IMR-90 (cell line): ENCODE measurements around the gene GNB1L.

Experiments
- BHLHE40 ChIP-seq: fragments of 150-350 bp; IDR thresholded peaks from 2 replicates; pipeline ENCODE4 v1.6.1; 2016; ENCODE audit warnings: mild to moderate bottlenecking, low read depth, low read length
- CEBPB ChIP-seq: IDR thresholded peaks from 2 replicates; pipeline ENCODE4 v1.6.1; 2012; ENCODE audit warnings: low read depth, low read length, improper control_type of control experiment
- CHD1 ChIP-seq: IDR thresholded peaks from 2 replicates; pipeline ENCODE4 v1.6.1; 2012; ENCODE audit warnings: low read depth, low read length, improper control_type of control experiment
- FOS ChIP-seq: fragments of 150-350 bp; IDR thresholded peaks from 2 replicates; pipeline ENCODE4 v1.6.1; 2016; ENCODE audit warnings: low read depth, low read length
- MAFK ChIP-seq: IDR thresholded peaks from 2 replicates; pipeline ENCODE4 v1.6.1; 2012; ENCODE audit warnings: low read depth, low read length, improper control_type of control experiment
- MAZ ChIP-seq: IDR thresholded peaks from 2 replicates; pipeline ENCODE4 v1.6.1; 2012; ENCODE audit warnings: low read depth, mild to moderate bottlenecking, low read length, improper control_type of control experiment, moderate library complexity, borderline replicate concordance
- MXI1 ChIP-seq: IDR thresholded peaks from 2 replicates; pipeline ENCODE4 v1.6.1; 2012; ENCODE audit warnings: low read depth, mild to moderate bottlenecking, low read length, moderate library complexity, borderline replicate concordance
- POLR2A ChIP-seq: IDR thresholded peaks from 2 replicates; pipeline ENCODE4 v1.6.1; 2012; ENCODE audit warnings: mild to moderate bottlenecking, low read depth, low read length
- RAD21 ChIP-seq: IDR thresholded peaks from 2 replicates; pipeline ENCODE4 v1.6.1; 2012; ENCODE audit warnings: low read length, improper control_type of control experiment
- RCOR1 ChIP-seq: IDR thresholded peaks from 2 replicates; pipeline ENCODE4 v1.6.1; 2012; ENCODE audit warnings: mild to moderate bottlenecking, low read length, improper control_type of control experiment; ENCODE audit not compliant: insufficient replicate concordance
- RFX5 ChIP-seq: IDR thresholded peaks from 2 replicates; pipeline ENCODE4 v1.8.0; 2012; ENCODE audit warnings: low read depth, mild to moderate bottlenecking, low read length, moderate library complexity
- USF2 ChIP-seq: fragments of 150-350 bp; IDR thresholded peaks from 2 replicates; pipeline ENCODE4 v1.6.1; 2017; ENCODE audit warnings: mild to moderate bottlenecking, antibody characterized with exemption, low read length, low read depth
- TF ChIP-seq, protein P1 (sequence below): conservative IDR thresholded peaks from 2 replicates; pipeline ENCODE4 v1.5.1; 2012; ENCODE audit warnings: mild to moderate bottlenecking, low read depth, low read length, improper control_type of control experiment

GRCh38 chr22:19852177-19852781, 2.4 kb downstream of the GNB1L start:
- TF ChIP-seq, protein P1, sequence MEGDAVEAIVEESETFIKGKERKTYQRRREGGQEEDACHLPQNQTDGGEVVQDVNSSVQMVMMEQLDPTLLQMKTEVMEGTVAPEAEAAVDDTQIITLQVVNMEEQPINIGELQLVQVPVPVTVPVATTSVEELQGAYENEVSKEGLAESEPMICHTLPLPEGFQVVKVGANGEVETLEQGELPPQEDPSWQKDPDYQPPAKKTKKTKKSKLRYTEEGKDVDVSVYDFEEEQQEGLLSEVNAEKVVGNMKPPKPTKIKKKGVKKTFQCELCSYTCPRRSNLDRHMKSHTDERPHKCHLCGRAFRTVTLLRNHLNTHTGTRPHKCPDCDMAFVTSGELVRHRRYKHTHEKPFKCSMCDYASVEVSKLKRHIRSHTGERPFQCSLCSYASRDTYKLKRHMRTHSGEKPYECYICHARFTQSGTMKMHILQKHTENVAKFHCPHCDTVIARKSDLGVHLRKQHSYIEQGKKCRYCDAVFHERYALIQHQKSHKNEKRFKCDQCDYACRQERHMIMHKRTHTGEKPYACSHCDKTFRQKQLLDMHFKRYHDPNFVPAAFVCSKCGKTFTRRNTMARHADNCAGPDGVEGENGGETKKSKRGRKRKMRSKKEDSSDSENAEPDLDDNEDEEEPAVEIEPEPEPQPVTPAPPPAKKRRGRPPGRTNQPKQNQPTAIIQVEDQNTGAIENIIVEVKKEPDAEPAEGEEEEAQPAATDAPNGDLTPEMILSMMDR = no peak
- TF ChIP-seq POLR2A = no peak
- no peak for TF ChIP-seq MAFK
- no peak for TF ChIP-seq FOS
- TF ChIP-seq USF2 = no peak
- no peak for TF ChIP-seq MXI1
- no peak for TF ChIP-seq CEBPB
- no peak for TF ChIP-seq RAD21
- no peak for TF ChIP-seq RCOR1
- no peak for TF ChIP-seq BHLHE40
- TF ChIP-seq MAZ = no peak
- TF ChIP-seq RFX5 = no peak
- no peak for TF ChIP-seq CHD1
